GM19025 (cell line): Measurements from ENCODE around the gene ZNF184.

Source experiments
- ATAC-seq: cut with Tn5 transposase; IDR thresholded peaks from one replicate; pipeline ENCODE4 v1.9.1; 2021; ENCODE audit warnings: mild to moderate bottlenecking, low read depth, moderate library complexity; ENCODE audit not compliant: unreplicated experiment

Gene ZNF184

DNA sequence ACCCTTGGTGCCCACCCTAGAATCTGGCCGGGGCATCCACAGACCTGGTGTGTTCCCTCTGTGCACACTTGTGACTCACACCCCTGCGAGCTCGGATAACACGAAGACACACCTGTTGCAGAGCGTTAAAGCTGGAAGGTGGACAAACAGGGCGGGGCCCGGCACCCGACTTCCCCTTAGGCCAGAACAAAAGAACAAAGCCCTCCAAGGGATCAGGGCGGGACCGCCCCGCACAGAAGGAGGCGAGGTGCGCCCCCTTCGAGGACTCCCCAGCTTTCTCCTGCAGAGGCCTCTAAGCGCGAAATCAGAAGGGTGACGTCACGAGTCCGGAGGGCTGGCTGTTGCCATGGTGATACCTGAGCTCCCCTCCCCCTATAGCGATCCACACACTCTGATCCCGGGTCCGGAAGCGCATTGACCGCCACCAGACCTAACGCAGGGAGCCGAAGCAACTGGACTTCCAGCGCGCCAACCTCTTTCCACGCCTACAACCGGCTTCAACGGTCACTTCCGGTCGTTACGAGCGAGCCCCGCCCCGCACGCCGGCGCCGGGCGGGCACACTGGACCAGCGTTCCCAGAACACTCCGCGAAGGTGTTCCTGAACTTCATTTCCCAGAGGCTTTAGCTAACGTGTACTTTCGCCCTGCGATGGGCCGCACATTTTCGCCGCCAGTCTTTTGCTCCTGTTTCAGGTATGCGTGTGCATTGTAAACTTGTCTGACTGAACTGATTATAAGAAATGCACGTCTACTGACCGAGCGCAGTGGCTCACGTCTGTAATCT is at the start of gene ZNF184:
ZNF184 (minus strand) TSS at position 489 of the 784 bp plus-strand sequence. CDS start 811 bp downstream, outside the sequence.
- ATAC-seq: peak; percentile 93

DNA sequence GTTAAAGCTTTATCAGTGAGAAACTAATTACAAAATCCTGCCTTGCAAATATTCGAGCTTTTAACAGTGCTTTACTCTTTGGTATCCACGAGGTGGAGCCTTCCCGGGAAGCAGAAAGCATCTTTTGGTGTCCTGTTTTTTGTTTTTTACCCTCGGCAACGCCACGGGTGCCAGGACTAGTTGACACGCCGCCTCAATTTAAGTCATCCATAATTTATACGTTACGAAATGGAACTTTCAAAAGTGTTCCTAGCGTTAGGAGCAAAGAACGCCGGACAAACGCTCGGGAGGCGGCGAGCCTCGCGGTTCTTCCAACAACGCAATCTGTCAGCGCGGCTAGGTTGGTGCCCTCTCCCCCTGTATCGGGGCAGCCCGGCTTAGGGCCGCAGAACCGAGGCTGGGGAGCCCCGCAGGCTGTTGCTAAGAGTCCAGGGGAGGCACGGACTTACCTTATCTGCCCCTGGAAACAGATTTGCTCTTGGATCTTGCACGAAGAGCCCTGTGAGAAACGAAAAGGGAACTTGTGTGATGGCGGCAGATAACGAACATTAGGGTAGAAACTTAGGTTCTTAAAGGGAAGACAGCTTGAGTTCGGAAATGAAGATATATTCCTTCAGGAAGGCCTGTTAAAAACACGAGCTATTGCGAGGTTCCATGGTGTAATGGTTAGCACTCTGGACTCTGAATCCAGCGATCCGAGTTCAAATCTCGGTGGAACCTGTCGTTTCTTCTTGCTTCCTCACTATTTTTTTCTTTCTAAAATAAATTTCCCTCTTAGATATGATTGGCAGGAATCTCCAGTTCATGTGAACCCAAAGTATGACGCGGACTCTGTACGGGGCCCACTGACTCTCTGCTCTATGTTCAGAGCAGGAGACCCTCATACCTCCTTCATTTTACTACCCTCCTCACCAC is 46.2 kb upstream of the ZNF184 start:
- peak; percentile 54 for ATAC-seq

DNA sequence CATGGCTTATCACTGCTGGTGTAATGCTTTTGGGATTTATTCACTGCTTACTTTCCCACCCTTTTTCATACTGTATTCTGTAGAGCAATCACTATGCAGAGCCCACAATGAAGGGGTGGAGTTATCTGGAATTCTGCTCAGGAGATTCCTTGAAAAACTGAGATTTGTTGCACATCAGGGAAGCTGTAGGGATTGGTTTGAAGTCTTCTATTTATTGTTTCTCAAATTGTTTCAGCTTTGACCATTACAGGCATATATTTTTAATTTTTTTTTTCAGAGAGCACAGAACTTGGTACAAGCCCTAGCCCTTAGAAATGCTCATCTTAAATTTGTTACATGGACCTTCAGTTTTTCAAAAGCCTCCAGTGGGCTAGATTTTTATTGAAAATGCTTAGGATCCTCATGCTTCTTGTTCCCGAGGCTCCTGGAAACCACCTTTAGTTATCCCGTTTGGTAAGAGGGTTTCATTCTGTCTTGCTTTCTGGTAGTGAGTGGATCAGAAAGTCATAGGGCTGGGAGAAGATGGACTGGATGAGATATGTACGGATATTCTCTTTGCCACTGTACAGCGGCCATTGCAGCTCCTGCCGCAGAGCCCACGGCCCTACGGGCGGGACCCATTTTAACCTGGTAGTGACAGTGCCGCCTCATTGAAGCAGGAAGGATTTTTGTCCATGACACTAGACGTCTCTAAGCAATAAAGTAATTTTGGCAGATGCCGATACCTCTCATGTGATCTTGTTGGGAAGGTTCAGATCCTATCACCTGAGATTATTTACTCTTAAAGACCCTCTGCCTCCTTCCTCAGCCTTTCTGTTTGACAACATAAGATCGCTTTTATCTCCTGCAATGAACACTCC is 45.3 kb upstream of the ZNF184 start:
- ATAC-seq: no peak

DNA sequence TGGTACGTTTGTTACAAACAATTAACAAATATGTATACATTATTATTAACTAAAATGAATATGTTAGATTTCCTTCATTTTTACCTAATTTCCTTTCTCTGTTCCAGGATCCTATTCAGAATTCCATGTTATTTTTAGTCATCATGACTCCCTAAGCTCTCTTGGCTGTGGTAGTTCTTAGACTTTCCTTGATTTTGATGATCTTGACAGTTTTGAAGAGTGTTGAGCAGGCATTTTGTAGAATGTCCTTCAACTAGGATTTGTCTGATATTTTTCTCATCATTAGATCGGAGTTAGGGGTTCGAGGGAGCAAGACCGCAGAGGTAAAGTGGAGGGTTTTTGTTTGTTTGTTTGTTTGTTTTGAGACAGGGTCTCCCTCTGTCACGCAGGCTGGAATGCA is 44.3 kb upstream of the ZNF184 start:
- no peak for ATAC-seq

DNA sequence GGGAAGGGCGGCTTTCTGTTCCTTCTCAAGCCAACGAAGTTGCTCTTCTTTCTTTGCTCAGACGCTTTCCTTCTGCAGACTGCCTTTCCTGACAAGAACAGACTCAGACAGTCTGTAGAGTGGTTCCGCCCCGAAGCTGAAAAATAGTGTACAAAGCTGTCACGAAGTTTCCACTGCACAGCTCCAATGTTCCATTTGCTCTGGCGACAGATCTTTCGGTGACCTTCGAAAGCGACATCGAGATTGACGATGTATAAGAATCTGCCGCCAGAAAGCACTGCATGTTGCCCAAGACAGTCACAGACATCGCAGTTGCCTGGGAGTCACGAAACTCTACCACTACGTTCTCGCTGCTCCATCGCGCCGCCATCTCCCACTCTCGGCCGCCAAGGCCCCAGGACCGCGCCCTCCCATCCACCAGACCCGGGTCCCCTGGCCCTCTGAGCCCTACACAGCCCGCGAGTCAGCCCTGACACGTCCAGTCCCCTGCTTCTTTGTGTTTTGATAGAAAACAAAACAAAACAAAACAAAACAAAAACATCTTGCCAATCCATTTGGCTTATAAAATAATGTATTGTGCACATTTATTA is 42.1 kb upstream of the ZNF184 start:
- no peak for ATAC-seq

DNA sequence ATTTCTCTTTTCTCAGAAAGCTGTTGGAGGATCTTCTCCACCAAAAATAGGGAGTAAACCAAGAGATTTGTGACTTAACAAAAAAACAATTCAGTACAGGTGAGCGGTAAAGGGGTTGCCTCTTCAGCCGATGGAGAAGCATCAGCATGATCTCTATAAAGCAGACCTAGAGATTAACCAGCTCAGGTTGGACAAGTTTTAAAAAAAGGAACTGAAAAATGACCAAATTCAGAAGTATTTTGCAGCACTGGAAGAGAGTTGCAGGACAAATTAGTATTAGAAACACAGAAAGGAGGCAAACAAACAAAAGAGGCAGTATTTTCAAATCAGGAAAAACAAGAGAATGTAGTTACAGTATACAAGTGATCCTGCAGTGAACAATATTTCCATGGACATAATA is 39.6 kb upstream of the ZNF184 start:
- no peak for ATAC-seq

DNA sequence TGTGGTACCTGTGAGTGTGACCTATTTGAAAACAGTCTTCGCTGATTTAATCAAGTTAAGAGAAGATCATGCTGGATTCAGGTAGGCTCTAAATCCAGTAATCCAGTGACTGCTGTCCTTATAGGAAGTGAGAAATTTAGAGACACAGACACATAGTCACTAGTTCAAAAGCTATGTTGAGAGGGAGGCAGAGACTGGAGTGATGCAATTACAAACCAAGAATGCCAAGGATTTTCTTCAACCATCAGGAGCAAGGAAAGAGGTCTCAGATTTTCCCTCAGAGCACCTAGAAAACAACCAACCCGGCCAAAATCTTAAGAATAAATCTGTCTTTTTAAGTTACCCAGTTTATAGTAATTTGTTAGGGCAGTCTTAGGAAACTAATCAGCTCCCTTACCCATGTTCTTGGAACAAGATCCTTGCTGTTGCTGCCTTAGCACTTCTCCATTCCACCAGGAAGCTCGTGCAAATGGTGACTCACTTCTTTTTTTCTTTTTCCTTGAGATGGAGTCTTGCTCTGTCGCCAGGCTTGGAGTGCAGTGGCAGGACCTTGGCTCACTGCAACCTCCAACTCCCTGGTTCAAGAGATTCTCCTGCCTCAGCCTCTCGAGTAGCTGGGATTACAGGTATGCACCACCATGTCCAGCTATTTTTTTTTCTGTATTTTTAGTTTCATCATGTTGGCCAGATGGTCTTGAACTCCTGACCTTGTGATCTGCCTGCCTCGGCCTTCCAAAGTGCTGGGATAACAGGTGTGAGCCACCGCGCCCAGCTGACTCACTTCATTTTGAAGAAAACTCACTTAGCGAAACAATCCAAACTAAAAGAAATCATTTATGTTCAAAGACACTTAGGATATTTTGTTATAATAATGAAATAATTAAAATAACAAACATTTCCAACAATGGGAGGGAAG is 34.4 kb upstream of the ZNF184 start:
- no peak for ATAC-seq

DNA sequence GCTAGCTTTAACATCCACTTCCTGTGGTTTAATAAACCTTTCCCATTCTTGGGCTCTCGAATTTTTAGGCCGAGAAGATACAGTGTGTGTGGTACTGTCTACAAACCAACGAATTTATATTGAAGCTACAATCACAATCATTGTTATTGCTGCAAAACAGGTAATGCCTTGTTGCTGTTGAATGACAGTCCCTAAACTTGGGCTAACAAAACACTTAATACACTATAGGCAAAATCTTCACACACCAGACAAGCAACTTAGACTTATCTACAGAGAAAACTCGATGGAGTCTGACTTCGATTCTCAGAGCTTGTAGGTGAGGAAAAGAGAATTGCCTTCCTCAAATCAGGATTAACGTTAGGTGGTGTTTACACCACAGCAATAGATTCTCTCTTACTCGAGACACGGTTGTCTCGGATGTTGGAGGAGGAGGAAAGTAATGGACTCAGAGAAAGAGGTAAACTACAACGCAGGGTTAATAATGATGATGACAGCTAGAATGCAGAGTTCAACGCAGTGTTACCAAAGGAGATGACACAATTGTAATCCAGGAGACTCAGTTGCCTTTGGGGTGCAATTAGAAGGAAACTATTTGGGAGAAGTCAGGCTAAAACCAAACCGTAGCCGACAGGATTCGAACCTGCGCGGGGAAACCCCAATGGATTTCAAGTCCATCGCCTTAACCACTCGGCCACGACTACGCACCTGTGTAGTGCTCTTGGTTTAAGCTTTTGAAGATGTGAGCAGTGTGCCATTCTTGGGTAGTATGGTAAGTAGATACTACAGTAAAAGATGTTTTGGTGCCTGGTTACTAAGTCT is 32.5 kb upstream of the ZNF184 start:
- ATAC-seq: no peak

DNA sequence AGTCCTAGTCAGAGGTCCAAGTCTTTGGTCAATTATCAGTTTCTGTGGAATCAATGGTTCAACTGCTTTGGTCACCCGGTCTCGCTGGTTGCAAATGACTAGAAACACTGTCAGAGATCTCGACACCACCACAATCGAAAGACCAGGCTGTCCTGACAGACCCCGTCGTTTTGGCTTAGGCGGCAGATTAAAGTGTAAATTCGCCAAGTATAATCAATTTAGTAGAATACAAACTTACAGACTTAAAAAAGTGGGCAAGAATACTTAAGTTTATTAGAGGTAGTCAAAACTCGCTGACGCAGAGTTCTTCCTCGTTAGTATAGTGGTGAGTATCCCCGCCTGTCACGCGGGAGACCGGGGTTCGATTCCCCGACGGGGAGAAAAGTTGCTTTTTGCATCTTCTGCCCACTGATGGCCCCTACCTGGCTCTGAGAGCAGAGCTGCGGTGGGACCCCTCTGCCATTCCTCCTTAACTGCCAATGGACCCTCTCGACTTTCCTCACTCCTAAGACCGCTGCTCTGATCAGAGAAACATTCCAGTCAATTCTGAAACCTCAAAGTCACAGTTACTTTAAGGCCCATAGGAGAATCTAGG is 30.6 kb upstream of the ZNF184 start:
- no peak for ATAC-seq

DNA sequence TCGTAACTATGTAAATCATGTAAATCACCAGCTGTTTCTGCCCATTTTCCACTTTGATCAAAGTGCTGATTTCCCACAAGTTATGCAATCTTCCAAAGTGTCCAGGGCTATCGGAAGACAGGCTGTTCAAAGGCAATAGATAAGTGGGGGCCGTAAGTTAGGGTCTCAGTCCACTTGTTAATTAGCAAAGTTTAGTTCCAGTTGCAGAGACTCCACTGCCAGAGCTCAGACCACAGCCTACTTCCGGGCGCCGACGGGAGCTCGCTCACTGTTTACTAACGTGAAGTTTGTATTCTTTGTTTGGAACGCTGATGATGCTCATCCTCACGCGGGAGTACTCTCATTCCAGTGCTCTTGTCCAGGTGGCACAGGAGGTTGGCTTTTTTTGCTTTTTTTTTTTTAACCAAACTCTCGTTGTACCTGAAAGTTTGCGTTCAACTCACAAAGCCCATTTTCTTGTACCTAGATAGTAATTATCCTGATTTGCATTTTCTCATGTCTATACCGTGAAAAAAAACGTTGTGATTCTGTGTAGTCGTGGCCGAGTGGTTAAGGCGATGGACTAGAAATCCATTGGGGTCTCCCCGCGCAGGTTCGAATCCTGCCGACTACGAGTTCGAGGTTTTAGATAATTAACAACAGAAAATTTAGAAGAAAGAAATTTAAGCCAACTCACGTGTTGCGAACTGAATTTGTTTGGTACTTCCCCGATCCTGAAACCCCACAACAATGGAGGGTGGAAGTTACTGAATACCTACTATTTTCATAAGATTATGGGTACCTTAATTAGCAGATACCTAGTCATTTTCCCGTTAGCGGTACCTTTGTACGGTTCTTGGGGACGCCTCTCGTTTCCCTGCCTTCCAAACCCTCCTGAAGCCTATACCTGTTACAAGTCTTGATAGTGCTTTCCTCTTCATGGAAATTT is 29.9 kb upstream of the ZNF184 start:
- ATAC-seq: no peak

DNA sequence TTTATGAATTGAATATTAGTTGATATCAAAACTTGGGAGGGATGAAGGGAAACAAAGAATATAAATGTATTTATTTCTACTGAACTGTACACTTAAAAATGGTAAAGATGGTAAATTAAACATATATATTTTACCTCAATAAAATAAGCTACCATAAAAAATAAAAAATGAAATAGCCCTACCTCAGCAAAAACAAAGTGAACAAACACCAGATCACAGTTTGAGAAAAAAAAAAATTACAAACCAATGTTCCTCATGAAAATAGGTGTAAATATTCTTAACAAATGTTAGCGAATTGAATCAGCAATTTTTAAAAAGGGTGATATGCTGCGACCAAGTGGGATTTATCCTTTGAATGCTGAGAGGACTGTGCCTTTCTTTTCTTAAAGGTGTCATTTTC is 28.3 kb upstream of the ZNF184 start:
- no peak for ATAC-seq

DNA sequence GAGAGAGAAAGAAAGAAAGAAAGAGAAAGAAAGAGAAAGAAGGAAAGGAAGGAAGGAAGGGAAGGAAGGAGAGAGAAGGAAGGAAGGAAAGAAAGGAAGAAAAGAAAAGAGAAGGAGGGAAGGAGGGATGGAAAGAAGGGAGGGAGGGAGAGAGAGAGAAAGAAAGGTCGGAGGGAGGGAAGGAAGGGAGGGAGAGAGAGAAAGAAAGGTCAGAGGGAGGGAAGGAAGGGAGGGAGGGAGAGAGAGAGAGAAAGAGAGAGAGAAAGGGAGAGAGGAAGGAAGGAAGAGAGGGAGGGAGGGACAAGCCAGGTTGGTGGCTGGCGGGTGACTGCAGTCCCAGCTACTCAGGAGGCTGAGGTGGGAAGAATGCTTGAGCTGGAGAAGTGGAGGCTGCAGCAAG is 27.3 kb upstream of the ZNF184 start:
- ATAC-seq: no peak

DNA sequence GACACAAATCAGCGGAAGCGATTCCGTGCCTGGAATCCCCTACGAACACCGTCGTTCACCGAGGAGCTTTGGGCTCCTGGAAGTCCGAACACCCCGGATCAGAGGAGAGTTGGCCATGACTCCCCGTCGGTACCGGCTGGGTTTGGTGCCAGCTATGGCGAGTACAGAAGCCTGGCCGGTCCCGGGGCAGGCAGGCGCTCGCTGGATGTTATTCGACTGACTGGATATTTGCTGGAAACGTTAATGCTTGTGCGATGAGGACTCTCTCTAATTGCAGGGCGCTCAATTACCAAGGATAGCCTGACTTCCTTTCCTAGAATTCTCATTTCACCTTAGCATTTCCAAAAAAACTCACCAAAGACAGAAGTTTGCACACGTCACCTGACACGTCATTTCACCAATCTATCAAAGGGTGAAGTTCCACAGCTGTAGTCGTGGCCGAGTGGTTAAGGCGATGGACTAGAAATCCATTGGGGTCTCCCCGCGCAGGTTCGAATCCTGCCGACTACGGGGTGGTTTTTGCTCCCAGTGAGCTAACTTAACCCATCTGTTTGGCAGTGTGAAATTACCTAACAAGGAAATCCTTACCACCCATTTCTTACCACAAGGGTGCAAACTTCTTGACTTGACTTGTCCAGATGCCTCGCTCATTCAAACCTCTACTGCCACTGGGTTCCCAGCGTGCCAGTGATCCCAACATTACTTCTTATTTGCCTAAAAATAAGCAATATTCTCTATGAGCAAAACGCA is 22.7 kb upstream of the ZNF184 start:
- no peak for ATAC-seq

DNA sequence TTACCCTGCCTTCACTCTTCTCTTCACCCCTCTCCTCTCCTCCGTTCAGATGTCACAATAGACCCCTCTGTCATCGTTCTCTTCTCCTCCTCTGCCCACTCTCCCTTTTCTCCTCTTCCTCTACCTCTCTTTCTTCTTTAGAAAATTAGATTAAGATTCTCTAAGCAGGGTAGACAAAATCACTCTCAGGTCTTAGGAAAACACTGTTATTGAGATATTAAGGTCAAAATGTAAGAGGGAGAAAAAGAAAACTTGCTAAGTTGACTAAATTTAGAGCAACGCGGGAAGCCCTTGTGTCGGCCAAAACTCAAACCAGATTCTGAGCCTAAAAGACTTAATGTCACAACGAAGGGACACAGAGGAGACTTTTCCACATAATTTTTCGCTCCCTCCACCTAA is 22.1 kb upstream of the ZNF184 start:
- ATAC-seq: no peak

DNA sequence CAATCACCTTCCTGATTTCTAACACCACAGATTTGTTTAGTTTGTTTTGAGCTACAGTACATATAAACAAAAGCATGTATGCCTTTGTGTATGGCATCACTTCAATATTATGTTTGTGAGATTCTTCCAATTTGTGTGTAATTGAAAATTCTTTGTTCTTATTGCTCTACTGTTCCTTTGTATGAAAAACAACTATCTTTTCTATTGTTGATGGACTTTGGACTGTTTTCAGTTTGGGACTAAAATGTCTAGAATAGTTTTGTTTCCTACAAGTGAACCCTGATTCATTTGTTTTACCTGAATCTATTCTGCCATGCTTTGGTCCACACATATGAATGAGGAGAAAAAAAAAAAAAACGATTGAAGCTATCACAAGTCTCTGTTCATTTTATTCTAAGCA is 21.2 kb upstream of the ZNF184 start:
- no peak for ATAC-seq

DNA sequence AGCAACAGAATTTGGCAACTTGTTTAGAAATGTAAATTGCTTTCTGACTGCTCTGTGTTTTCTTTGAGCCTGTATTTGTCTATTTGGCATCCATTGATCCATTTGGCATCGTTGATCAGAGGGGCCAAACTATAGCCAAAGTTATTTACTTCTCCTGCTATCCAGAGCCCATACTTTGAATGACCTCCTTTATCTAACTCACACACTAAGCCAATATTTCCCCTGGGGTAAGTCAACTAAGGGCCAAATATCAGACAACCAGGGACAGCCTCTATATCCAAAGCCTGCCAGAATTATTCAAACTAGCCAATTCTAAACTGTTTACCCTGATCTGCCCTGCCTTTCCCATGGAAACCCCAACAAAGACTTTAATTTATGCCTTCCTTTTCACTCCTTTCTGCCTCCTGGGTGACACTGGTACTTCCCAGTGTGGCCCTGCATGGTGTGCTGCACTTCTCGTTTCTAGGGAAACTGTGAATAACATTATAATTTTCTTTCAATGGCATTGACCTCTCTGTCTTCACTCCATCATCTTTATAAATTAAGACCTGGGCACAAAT is 19.8 kb upstream of the ZNF184 start:
- ATAC-seq: no peak
